Brain microvascular endothelial cell (primary cell): ENCODE data around the gene LMTK2.
A peak's percentile ranks its signal among the peaks of the same experiment; 100 is the strongest.

Experiments used
- DNase-seq: peaks from one replicate; pipeline ENCODE4 v3.0.0-alpha.2; 2020
- H3K27ac ChIP-seq: fragments of 250-450 bp; sonication (Bioruptor Pico); 2 replicates; pipeline ENCODE4 v1.5.1; 2020; ENCODE audit warnings: mild to moderate bottlenecking, moderate library complexity
- H3K27me3 ChIP-seq: fragments of 250-450 bp; sonication (Bioruptor Pico); replicated peaks from 2 replicates; pipeline ENCODE4 v1.5.1; 2020; ENCODE audit warnings: mild to moderate bottlenecking
- H3K36me3 ChIP-seq: fragments of 250-450 bp; sonication (Bioruptor Pico); replicated peaks from 2 replicates; pipeline ENCODE4 v1.5.1; 2020; ENCODE audit warnings: mild to moderate bottlenecking
- H3K4me3 ChIP-seq: 2 replicates; pipeline ENCODE4 v1.5.1; 2011; ENCODE audit warnings: low read depth, mild to moderate bottlenecking, control low read depth, low read length, moderate library complexity
- CTCF ChIP-seq: IDR thresholded peaks from 2 replicates; pipeline ENCODE4 v1.5.1; 2011; ENCODE audit warnings: low read depth, mild to moderate bottlenecking, moderate library complexity, low read length, control low read depth, inconsistent platforms; ENCODE audit errors: missing control alignments
- in situ Hi-C: cut with HindIII; loops from 2 replicates; pipeline ENCODE4 v1.10.0; 2017; ENCODE audit warnings: low sequenced_read_pairs, low pct_ligation_motif_present

Gene LMTK2

GRCh38 chr7:98252425-98253054 lies 145.9 kb downstream of the LMTK2 start:
- no peak for DNase-seq
- Histone ChIP-seq H3K4me3 (peak overlapping the region; percentile 89), H3K27me3 (no peaks in the 10 kb centered on the region), H3K27ac (peak overlapping the region; percentile 56), H3K36me3 (peaks cover 6% of the 10 kb centered on the region)
- in situ Hi-C loops = no loop called here
- TF ChIP-seq CTCF = peak; percentile 14

GRCh38 chr7:98254516-98254915 lies 147.9 kb downstream of the LMTK2 start:
- no peaks in the 10 kb centered on the region for H3K27me3 ChIP-seq
- H3K4me3 ChIP-seq = no peak overlapping the region
- DNase-seq = no peak
- H3K36me3 ChIP-seq = peaks cover 6% of the 10 kb centered on the region
- no peak overlapping the region for H3K27ac ChIP-seq
- TF ChIP-seq CTCF = no peak
- in situ Hi-C loops = no loop called here

GRCh38 chr7:98254951-98255610 lies 148.4 kb downstream of the LMTK2 start:
- Histone ChIP-seq H3K27me3 (no peaks in the 10 kb centered on the region), H3K36me3 (peaks cover 6% of the 10 kb centered on the region), H3K4me3 (no peak overlapping the region), H3K27ac (no peak overlapping the region)
- no peak for TF ChIP-seq CTCF
- in situ Hi-C loops = no loop called here
- no peak for DNase-seq

- no peak overlapping the region for H3K27ac ChIP-seq
- in situ Hi-C loops = no loop called here
- no peak for TF ChIP-seq CTCF
- H3K4me3 ChIP-seq = no peak overlapping the region
- no peaks in the 10 kb centered on the region for H3K27me3 ChIP-seq
- H3K36me3 ChIP-seq = peaks cover 6% of the 10 kb centered on the region
- no peak for DNase-seq
These were observed 149.8 kb downstream of the LMTK2 start for GRCh38 chr7:98256431-98256830.

GRCh38 chr7:98257701-98258100 lies 151.0 kb downstream of the LMTK2 start:
- DNase-seq = no peak
- no peak for TF ChIP-seq CTCF
- no peak overlapping the region for H3K27ac ChIP-seq
- in situ Hi-C loops = no loop called here
- no peak overlapping the region for H3K4me3 ChIP-seq
- H3K36me3 ChIP-seq = peaks cover 6% of the 10 kb centered on the region
- no peaks in the 10 kb centered on the region for H3K27me3 ChIP-seq
